GM13976 (cell line): Measurements from ENCODE around the gene VWC2L.
A peak's percentile ranks its signal among the peaks of the same experiment; 100 is the strongest.

Experiments used
- DNase-seq: peaks from one replicate; pipeline ENCODE4 v3.0.0; 2012; ENCODE audit warnings: low spot score
- in situ Hi-C: fragments of 300-500 bp; cut with MboI; formaldehyde crosslinking; loops from one replicate; pipeline ENCODE4 v1.12.0; 2022; ENCODE audit warnings: low sequenced_read_pairs, mixed read lengths, inconsistent platforms; ENCODE audit not compliant: unreplicated experiment
- TF ChIP-seq, protein P1 (sequence below): IDR thresholded peaks from 2 replicates; pipeline ENCODE4 v1.5.1; 2012; ENCODE audit warnings: borderline replicate concordance, mild to moderate bottlenecking; ENCODE audit not compliant: insufficient read depth; ENCODE audit errors: extremely low read depth, missing control alignments, control extremely low read depth

The VWC2L gene

DNA sequence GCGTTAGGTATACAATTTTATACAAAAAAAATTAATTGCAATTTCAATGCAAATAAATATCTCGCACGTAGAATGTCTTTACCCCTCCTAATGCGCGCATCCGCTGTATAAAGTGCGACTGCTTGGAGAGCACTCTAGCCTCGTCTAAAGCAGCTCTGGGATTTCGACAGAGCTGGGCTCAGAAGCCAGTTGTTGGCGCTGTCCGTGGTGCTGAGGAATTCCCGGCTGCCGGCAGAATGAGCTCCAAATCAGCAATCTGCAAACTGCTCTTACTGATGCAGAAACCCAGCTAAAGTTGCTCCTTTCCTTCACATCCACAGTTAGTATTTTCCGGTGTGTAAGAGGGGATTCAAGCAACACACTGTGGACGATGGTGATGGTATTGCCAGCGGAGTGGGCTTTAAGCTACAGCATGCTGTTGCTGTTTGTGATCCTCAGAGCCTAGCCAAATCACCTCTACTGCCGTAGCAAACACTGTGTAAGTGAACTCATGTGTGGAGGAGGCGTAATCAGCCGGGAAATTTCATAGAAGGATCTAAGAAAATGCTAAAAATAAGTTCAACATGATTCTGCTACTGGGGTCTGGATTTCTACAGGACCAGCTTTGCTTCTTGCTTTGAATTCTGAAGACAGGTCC, at the start of gene VWC2L:
Gene VWC2L, plus strand, starts transcription at position 137 of the 637 bp plus-strand sequence. CDS start 3,140 bp downstream, outside the sequence.
- in situ Hi-C loops: no loop called here
- peak; percentile 31 for DNase-seq
- TF ChIP-seq, protein P1, sequence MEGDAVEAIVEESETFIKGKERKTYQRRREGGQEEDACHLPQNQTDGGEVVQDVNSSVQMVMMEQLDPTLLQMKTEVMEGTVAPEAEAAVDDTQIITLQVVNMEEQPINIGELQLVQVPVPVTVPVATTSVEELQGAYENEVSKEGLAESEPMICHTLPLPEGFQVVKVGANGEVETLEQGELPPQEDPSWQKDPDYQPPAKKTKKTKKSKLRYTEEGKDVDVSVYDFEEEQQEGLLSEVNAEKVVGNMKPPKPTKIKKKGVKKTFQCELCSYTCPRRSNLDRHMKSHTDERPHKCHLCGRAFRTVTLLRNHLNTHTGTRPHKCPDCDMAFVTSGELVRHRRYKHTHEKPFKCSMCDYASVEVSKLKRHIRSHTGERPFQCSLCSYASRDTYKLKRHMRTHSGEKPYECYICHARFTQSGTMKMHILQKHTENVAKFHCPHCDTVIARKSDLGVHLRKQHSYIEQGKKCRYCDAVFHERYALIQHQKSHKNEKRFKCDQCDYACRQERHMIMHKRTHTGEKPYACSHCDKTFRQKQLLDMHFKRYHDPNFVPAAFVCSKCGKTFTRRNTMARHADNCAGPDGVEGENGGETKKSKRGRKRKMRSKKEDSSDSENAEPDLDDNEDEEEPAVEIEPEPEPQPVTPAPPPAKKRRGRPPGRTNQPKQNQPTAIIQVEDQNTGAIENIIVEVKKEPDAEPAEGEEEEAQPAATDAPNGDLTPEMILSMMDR: no peak

- in situ Hi-C loops: no loop called here
- TF ChIP-seq, protein P1: no peak
- no peak for DNase-seq
Measured at GRCh38 chr2:214361116-214361515, 49.7 kb upstream of the VWC2L start.

GRCh38 chr2:214365549-214365948, 45.3 kb upstream of the VWC2L start:
- in situ Hi-C loops: no loop called here
- no peak for DNase-seq

DNA sequence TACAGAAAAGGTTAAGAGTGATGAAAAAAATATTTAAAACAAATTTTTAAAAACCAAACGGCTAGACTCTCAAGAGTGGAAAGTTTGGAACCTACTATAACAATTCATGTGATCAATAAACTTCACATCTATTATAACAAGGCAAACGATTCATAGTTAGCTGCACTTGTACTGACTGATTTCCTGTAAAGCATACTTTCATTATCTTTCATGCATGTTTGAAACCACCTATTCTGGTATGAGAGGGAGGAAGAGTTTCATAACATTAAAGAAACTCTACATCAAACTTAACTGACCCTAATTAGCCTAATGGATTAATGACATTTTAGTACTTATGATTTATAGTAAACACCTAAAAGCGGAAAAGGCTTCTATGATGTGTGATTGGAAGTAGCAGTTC, 43.7 kb upstream of the VWC2L start:
- DNase-seq: no peak
- TF ChIP-seq, protein P1: no peak
- in situ Hi-C loops: no loop called here

More at GRCh38 chr2:214365549-214365948, 45.3 kb upstream of the VWC2L start:
- TF ChIP-seq, protein P1: no peak

DNA sequence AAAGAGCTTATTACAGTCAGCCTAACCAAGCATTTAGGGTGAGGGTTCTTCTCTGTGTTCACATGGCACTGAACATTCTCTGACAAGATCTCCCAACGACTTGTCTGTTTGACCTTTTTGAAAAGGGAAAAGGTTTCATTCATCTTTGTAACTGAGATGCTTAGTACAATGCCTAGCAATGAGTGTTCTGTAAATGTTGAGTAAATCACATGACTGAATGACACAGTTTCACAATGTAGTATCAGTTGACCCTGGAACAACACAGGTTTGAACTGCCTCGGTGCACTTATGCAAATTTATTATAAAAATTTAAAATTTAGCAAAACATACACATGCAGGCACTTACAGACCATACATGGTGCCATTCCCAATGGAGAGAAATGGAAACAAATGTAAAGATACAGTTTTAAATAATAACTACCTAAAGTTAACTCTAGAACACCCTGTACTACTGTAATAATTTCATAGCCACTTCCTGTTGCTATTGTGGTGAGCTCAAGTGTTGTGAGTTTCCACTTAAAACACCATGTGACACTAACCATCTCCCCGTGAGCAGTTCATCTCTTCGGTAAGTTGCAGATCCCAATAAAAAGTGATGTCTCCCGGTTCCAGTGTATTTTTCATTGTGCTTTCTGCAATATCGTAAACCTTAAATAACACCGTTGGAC, 34.1 kb upstream of the VWC2L start:
- TF ChIP-seq, protein P1: no peak
- DNase-seq: no peak
- in situ Hi-C loops: no loop called here

- in situ Hi-C loops: no loop called here
- TF ChIP-seq, protein P1: no peak
- DNase-seq: no peak
Measured at GRCh38 chr2:214377286-214377624, 33.6 kb upstream of the VWC2L start.
